A549 treated with CpdA at 1 μM for 4 hours (cell line): ENCODE results near the gene CTSA. TPM values are rescaled to one million over a fixed set of nuclear protein-coding genes. Genes with fewer than 3 reads are reported as not detected.

Experiments
- total RNA-seq: library from RNA; stranded (reverse); fragments of 200-300 nt; extraction: Qiagen RNA extraction; gene quantifications from 5 replicates; pipeline ENCODE4 v1.2.3, GENCODE V29; 2022; ENCODE audit warnings: low read depth

The CTSA gene
- total RNA-seq, result 104 to 133 TPM (median 122 TPM) in 5 replicates

DNA sequence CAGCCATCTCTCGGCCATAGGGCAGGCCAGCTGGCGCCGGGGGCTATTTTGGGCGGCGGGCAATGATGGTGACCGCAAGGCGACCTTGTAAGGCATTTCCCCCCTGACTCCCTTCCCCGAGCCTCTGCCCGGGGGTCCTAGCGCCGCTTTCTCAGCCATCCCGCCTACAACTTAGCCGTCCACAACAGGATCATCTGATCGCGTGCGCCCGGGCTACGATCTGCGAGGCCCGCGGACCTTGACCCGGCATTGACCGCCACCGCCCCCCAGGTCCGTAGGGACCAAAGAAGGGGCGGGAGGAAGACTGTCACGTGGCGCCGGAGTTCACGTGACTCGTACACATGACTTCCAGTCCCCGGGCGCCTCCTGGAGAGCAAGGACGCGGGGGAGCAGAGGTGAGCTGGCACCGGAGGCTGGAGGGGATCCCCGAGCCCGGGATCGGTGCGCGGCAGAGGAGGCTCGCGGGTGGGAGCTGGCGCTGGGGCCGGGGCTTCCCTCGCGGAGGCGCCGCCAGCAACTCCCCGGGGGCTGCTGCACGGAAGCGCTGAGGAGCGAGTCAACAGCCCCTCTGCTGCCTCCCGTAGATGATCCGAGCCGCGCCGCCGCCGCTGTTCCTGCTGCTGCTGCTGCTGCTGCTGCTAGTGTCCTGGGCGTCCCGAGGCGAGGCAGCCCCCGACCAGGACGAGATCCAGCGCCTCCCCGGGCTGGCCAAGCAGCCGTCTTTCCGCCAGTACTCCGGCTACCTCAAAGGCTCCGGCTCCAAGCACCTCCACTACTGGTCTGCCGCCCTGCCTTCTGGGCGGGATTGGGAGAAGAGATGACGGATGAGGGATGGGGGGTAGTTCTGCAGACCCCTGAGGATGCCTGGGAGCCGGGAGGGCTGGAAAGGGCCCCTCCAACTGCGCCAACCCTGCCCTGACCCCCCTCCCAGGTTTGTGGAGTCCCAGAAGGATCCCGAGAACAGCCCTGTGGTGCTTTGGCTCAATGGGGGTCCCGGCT is at the start of gene CTSA, which contains the start of gene NEURL2:
TSS of gene CTSA (plus strand) at position 351 of the 999 bp plus-strand sequence. CDS start at position 585, 234 bp downstream.
TSS of gene NEURL2 (minus strand) at position 224 of the 999 bp plus-strand sequence. CDS start at position 7, 217 bp downstream.

GRCh38 chr20:45857114-45857881 is 33.8 kb upstream of the CTSA start, which contains the start of the genes ACOT8 and ZSWIM3:
ACOT8 (minus strand) TSS chr20:45857392; CDS start chr20:45857315, 77 bp downstream.
ZSWIM3 (plus strand) TSS chr20:45857614; CDS start chr20:45857826, 212 bp downstream.

DNA sequence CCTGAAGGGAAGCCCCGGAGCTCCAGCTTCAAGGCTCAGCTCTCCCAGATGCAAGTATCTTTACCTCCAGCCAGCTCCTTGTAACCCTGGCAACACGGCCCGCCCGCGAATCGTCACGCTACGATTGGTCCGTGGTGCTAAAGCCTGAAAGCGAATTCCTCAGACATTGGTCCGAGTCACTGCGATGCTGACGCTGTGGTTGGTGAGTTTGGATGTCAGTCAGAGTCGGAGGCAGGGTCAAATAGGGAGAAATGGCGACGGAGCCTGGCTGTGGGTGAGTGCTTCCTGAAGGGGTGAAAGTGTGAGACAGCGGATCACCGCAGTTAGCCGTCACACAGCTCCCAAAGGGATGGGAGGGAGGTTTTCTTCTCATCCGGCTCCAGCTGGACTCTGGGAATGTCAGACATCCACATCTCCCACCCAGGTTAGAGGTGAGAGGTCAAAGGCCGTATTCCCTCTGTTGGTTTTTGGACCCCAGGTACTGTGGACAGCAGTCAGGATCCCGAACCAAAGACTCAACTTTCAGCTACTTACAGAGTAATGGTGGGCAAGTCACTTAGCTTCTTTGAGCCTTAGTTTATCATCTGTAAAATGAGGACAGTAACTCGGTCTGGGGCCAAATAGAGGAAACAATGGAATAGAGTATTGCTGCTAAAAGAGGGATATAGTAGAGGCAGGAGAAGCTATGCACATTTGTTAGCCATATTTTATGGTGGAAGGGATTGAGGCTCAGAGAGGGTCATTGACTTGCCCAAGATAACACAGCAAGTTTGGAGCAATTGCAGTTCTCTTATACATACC is 9.9 kb upstream of the CTSA start, which contains the start of gene ZSWIM1:
TSS of gene ZSWIM1 (plus strand) at position 240 of the 801 bp plus-strand sequence. CDS start 1,366 bp downstream, outside the sequence.

GRCh38 chr20:45887346-45887715 is 3.8 kb upstream of the CTSA start, which contains the start of gene SPATA25:
SPATA25 (minus strand) TSS chr20:45887622; CDS start chr20:45887590, 32 bp downstream.

GRCh38 chr20:45911486-45912343 is 20.6 kb downstream of the CTSA start, which contains the start of gene PLTP:
PLTP (minus strand) TSS chr20:45912155; CDS start chr20:45911452, 703 bp downstream.

DNA sequence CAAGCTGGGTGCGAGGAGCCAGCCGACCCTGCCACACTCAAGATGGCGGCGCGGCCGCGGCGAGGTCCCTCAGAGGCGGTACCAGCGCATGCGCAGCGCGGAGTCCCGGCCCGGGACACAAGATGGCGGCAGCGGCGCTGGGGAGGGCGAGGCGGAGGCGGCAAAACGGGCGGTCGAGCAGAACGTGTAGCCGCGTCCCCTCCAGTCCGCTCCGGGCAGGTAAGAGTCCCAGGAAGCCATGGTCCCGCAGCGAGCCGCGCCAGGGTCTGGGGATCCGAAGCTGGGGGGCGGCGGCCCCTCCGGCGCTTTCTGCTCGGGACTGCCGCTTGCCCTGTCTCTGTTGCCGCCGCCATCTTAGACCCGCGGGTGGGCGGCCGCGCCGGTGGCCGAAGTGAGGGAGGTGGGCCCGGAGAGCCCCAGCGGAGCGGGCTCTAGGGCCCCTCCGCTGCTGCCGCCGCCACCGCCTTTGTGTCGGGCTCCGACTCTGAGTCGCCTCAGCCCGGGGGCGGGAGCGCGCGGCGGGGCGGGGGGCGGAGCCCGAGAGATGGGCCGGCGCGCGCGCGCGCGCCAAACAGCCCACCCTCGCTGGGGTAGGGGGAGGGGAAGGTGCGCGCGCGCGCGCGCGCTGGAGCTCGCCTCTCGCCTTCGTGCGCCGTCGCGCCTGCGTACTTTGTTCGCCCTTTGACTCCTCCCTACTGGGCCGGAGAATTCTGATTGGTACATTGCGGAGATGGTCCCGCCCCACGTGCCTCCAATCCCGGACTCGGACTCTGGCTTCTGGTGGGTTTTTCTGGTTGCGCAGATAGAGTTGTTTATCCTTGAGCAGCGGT is 43.7 kb downstream of the CTSA start, which contains the start of gene PCIF1:
TSS of gene PCIF1 (plus strand) at position 98 of the 830 bp plus-strand sequence. CDS start 4,317 bp downstream, outside the sequence.

Other genes with a start within 250 kb of the CTSA start
- gene WFDC11, start 221.1 kb upstream of the CTSA start, total RNA-seq, result not detected in 5 replicates
- not detected in 5 replicates for gene WFDC13, start 189.3 kb upstream of the CTSA start, total RNA-seq
- not detected in 5 replicates for gene WFDC10B, start 186.3 kb upstream of the CTSA start, total RNA-seq
- gene SPINT4, start 169.0 kb upstream of the CTSA start, total RNA-seq, result not detected in 5 replicates
- not detected in 5 replicates for gene WFDC3, start 99.5 kb upstream of the CTSA start, total RNA-seq
- 32.5 to 38.5 TPM (median 37.6 TPM) in 5 replicates for gene DNTTIP1, start 99.4 kb upstream of the CTSA start, total RNA-seq
- gene UBE2C, start 78.7 kb upstream of the CTSA start, total RNA-seq, result 235 to 274 TPM (median 255 TPM) in 5 replicates
- gene TNNC2, start 64.0 kb upstream of the CTSA start, total RNA-seq, result 0.21 to 0.22 TPM in 2 of 5 replicates, not detected in the others
- gene SNX21, start 57.5 kb upstream of the CTSA start, total RNA-seq, result 8.7 to 13.2 TPM (median 11.3 TPM) in 5 replicates
- 17.6 to 21.5 TPM (median 20.3 TPM) in 5 replicates for gene ACOT8, start 33.9 kb upstream of the CTSA start, total RNA-seq
- 1.5 to 1.8 TPM (median 1.7 TPM) in 5 replicates for gene ZSWIM3, start 33.7 kb upstream of the CTSA start, total RNA-seq
- 5.4 to 7.1 TPM (median 6.5 TPM) in 5 replicates for gene ZSWIM1, start 10.1 kb upstream of the CTSA start, total RNA-seq
- gene SPATA25, start 3.7 kb upstream of the CTSA start, total RNA-seq, result 0.34 to 0.87 TPM (median 0.70 TPM) in 5 replicates
- 0.79 to 1.7 TPM (median 1.1 TPM) in 5 replicates for gene NEURL2, start 127 bp upstream of the CTSA start, total RNA-seq
- gene PLTP, start 20.8 kb downstream of the CTSA start, total RNA-seq, result 1.7 to 2.4 TPM (median 2.0 TPM) in 5 replicates
- gene PCIF1, start 43.3 kb downstream of the CTSA start, total RNA-seq, result 27.7 to 37.0 TPM (median 32.2 TPM) in 5 replicates
- 8.4 to 11.0 TPM (median 10.5 TPM) in 5 replicates for gene ZNF335, start 80.9 kb downstream of the CTSA start, total RNA-seq
- 0.57 to 0.95 TPM (median 0.86 TPM) in 5 replicates for gene MMP9, start 117.6 kb downstream of the CTSA start, total RNA-seq
- 11.6 to 15.4 TPM (median 14.4 TPM) in 5 replicates for gene SLC12A5, start 137.9 kb downstream of the CTSA start, total RNA-seq
- gene NCOA5, start 198.6 kb downstream of the CTSA start, total RNA-seq, result 19.9 to 25.0 TPM (median 23.0 TPM) in 5 replicates
- gene CD40, start 227.0 kb downstream of the CTSA start, total RNA-seq, result 3.9 to 4.9 TPM (median 4.5 TPM) in 5 replicates